ENCODE data around the gene TTC39C. TPM values are rescaled to one million over a fixed set of nuclear protein-coding genes. Genes with fewer than 3 reads are reported as not detected.
A peak's percentile ranks its signal among the peaks of the same experiment; 100 is the strongest.

TTC39C gene
- total RNA-seq (1 to 10 TPM; 3.5 to 8.1 (median 5.2) TPM), polyA plus RNA-seq (1 to 10 TPM; 3.5 to 6.4 TPM)
- long read RNA-seq, donor 1, partial matches to known transcripts = 0 of 2 reads
- long read RNA-seq, donor 1, other reads (novel, unspliced or antisense) = 2 of 2 reads
- long read RNA-seq, donor 2 = 0 reads
- long read RNA-seq, donor 3, partial matches to known transcripts = 0 of 5 reads
- long read RNA-seq, donor 3, other reads (novel, unspliced or antisense) = 5 of 5 reads

DNA sequence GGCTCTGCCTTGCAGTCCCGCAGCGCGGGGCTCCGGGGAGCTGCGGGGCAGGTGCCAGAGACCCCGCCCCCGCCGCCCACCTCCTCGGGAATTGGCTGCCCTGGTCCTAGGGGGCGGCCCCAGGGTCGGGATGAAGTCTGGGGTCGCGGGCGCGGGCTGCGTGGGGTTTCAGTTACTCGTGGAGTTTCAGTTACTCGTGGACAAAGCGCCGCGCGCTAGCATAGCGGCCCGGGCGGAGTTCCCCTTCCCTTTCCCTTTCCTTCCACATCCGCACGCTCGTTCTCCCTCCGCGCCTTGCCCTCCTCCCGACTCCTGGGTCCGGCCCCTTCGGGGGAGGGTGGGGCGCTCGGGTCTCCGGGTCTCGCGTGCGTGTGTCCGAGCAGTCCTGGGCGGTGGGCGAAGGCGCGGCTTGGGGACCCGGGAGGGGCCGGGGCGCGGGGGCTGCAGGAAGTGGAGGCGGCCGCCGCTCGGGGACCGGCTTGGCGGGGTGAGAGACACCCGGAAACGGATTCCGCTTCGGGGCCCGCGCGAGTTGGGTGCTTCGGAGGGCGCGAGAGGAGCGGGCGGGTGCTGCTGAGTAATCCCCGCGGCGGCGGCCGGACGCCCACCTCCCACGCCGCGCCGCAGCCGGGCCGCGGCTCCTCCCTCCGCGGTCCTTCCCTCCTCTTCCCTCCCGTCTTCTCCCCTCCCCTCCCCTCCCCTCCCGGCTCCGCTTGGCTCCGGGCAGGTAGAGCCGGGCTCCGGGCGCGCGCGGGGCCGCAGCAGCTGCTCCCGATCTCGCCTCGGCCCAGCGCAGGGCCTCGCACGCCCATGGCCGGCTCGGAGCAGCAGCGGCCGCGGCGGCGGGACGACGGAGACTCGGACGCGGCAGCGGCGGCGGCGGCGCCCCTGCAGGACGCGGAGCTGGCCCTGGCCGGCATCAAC, at the start of gene TTC39C:
Gene TTC39C, plus strand, starts transcription at position 693 of the 924 bp plus-strand sequence. Its CDS starts 118 bp downstream, at position 811.
- Histone ChIP-seq H3K4me1 (peaks cover 0 to 81% (median 10%) of the 10 kb centered on the region in 9 donors), H3K4me3 (peak within 1 kb of the TSS; percentile 57 to 95 (median 86)), H3K27me3 (no peaks in the 10 kb centered on the region), H3K27ac (peak within 1 kb of the TSS; percentile 35 to 94 (median 80)), H3K36me3 (no peaks in the 10 kb centered on the region), H3K9me3 (no peaks in the 10 kb centered on the region)
- intact Hi-C loops (cut with DNase I) = loop anchor here in 1 of 10 donors (10.0 kb wide), 1 partner anchor 100 kb away; no protein-coding TSS in a partner anchor
- ATAC-seq = peak; percentile 72 to 90 (median 84)
- 0 to 1% methylated on average over 99 to 118 of the region's 118 CpGs for WGBS, 2 donors
- TF ChIP-seq, protein P1, sequence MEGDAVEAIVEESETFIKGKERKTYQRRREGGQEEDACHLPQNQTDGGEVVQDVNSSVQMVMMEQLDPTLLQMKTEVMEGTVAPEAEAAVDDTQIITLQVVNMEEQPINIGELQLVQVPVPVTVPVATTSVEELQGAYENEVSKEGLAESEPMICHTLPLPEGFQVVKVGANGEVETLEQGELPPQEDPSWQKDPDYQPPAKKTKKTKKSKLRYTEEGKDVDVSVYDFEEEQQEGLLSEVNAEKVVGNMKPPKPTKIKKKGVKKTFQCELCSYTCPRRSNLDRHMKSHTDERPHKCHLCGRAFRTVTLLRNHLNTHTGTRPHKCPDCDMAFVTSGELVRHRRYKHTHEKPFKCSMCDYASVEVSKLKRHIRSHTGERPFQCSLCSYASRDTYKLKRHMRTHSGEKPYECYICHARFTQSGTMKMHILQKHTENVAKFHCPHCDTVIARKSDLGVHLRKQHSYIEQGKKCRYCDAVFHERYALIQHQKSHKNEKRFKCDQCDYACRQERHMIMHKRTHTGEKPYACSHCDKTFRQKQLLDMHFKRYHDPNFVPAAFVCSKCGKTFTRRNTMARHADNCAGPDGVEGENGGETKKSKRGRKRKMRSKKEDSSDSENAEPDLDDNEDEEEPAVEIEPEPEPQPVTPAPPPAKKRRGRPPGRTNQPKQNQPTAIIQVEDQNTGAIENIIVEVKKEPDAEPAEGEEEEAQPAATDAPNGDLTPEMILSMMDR (IDR thresholded peaks at IDR 0.05) = no peak
- peak; percentile 66 to 69 for DNase-seq

DNA sequence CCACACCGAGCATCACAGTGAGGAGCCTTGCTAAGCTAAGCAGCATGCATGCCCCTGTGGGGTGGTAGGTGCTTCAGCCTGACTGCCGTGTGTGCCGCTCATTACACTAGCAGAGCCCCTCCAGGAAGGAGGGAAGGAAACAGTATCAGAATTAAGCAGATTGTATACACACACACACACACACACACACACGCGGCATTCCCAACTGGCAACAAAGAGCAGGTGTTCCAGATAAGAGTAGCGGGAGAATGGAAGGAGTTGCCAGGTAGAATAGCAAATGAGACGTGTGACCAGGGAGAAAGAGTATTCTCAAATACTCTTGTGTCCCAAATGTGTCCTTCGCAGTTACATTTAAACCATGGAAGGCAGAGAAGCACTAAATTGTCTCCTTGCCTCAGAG, 47.6 kb upstream of the TTC39C start:
- intact Hi-C loops (cut with DNase I) = loop anchor here in 2 of 10 donors (5.0 to 10.0 kb wide), 2 partner anchors 148 to 150 kb away; no protein-coding TSS in a partner anchor
- ATAC-seq = no peak
- 84 to 92% methylated on average over 8 of the region's 8 CpGs for WGBS, 2 donors

DNA sequence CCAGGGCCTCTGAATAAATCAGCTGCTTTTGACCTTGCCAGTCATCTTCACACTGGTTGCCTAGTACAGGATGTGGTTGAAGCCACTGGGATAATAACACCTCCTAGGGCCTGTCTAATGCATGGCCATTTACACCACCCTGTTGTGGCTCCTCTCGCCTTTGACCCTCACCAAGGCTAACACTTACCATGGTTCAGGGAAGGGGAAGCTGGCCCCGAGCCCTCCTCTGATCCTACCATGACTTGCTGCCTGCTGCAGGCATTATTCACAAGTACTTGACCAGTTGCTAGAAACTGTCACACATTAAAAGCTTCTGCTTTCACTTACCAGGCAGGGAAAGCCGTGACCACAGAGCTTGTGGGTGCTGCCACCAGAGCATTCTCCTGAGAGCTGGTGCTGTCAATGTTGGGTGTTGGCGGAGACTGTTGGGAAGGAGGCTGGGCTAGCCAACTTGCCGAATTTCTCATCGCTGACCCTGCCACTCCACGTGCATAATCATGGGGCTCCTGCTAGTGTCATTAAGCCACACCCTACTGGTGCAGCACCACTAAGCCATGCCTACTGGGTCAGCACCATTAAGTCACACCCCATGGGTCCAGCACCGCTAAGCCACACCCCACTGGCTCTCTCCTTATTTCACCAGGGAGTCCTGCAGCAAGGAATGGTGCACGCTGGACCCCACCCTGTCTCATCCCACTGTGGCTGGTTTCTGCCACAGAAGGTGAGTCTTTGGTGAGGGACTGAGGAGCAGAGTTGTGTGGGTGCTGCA, 47.0 kb upstream of the TTC39C start:
- no peak overlapping the region for H3K27ac ChIP-seq
- no peaks in the 10 kb centered on the region for H3K27me3 ChIP-seq
- intact Hi-C loops (cut with DNase I) = loop anchor here in 2 of 10 donors (5.0 to 10.0 kb wide), 2 partner anchors 147 to 150 kb away; no protein-coding TSS in a partner anchor
- 83 to 92% methylated on average over 9 of the region's 9 CpGs for WGBS, 2 donors
- DNase-seq = no peak
- peak in 1 of 8 donors; percentile 33 for ATAC-seq
- TF ChIP-seq, protein P1 (IDR thresholded peaks at IDR 0.05) = no peak
- no peaks in the 10 kb centered on the region for H3K9me3 ChIP-seq
- H3K4me1 ChIP-seq = peaks cover 0 to 17% (median 0%) of the 10 kb centered on the region in 9 donors
- no peak overlapping the region for H3K4me3 ChIP-seq
- H3K36me3 ChIP-seq = no peaks in the 10 kb centered on the region

More for the DNA sequence above, 47.6 kb upstream of the TTC39C start:
- no peak overlapping the region for H3K4me3 ChIP-seq
- TF ChIP-seq, protein P1 (IDR thresholded peaks at IDR 0.05) = no peak
- peaks cover 0 to 17% (median 0%) of the 10 kb centered on the region in 9 donors for H3K4me1 ChIP-seq
- H3K9me3 ChIP-seq = no peaks in the 10 kb centered on the region
- no peaks in the 10 kb centered on the region for H3K27me3 ChIP-seq
- DNase-seq = no peak
- H3K27ac ChIP-seq = no peak overlapping the region
- no peaks in the 10 kb centered on the region for H3K36me3 ChIP-seq

Data from heart right ventricle (tissue), 16 donors.